CD4-positive, alpha-beta T cell treated with Interleukin-1 beta for 1 hour (primary cell): Measurements from ENCODE around the gene CTNNBL1.
"Not testable (repeated sequence)": the region's sequence is repeated elsewhere in the genome, so short reads cannot be mapped to it uniquely, and the experiment has no call there.

ENCODE experiments used
- DNase-seq, 2 donors: peaks; one replicate each; pipeline ENCODE4 v3.0.0-alpha.2; 2020 to 2022

CTNNBL1 gene

DNA sequence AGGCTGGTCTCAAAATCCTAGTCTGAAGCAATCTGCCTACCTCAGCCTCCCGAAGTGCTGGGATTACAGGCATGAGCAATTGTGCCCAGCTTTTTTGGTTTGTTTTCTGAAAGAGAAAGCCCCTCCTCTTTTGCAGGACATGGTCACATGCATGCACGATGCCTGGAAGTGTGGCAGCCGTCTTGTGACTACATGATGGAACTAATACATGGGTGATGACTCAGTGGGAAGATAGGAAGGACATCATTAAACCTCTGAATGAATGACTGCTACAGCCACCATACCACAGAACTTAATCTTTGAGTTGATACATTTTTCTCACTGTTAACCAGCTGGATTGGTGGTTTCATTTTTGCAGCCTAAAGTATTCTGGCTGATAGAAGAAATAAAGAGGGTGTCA, 13.4 kb upstream of the CTNNBL1 start:
- no peak for DNase-seq

DNA sequence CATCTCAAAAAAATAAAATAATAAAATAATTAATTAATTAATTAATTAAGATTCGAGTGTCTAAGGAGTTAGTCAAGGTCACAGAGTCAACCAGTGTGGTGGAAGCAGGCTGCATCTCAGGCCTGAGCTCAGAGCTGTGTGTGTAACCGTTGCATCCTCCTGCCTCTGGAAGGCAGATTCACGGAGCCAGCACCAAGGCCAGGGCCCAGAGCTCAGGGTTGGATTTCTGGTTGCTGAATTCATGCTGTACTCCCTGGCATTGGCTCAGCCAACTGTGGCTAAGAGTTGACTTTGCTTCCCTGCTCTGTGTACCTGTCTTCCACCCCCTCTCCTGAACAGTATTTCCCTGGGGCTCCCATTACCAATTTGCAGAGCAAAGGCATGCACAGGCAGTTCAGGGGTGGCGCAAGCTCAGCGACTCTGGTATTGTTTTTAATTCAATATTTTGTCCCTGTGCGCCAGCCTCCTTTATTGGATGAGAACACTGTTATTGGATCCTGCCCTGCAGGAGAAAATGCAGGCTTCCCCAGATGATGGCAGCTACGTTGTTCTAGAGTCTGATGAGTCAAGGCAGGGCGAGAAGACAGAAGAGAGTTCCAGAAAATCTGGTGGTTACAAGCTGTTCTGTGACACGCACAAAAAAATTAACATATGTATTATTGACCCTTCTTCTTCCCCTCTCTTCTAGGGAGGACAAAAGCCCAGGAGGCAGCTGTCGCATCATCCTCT, 12.3 kb upstream of the CTNNBL1 start:
- DNase-seq, result no peak

DNA sequence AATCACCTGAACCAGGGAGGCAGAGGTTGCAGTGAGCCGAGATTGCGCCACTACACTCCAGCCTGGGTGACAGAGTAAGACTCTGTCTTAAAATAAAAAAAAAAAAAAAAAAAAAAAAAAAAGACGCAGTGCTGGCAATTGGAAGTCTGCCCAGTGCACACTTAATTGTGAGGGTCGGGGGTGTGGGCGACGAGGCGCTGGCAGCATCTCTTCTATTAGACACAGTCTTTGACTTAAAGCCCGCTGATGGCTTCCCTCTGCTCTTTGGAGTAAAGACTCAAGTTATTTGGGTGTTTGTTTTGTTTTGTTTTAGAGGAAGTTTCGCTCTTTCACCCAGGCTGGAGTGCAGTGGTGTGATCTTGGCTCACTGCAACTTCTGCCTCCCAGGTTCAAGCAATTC, 10.7 kb upstream of the CTNNBL1 start:
- DNase-seq, result not testable (repeated sequence)

- no peak for DNase-seq
These were observed 6.9 kb upstream of the CTNNBL1 start for GRCh38 chr20:37686762-37687477.

DNA sequence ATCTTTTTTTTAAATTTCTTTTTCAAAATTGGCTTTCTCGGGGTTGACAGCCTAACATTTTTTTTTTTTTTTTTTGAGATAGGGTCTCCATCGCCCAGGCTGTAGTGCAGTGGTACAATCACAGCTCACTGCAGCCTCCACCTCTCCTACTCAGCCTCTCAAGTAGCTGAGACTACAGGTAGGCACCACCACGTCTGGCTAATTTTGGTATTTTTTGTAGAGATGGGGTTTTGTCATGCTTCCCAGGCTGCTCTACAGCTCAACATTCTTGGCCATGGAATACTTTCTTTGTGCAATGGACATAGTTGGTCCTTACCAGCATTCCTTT, 6.4 kb upstream of the CTNNBL1 start:
- DNase-seq, result no peak

GRCh38 chr20:37688093-37688492, 5.7 kb upstream of the CTNNBL1 start:
- DNase-seq, result no peak

- no peak for DNase-seq
These were observed 3.0 kb upstream of the CTNNBL1 start for GRCh38 chr20:37690626-37691369.

- DNase-seq, result no peak
These were observed 1.2 kb upstream of the CTNNBL1 start for GRCh38 chr20:37692459-37693166.

GRCh38 chr20:37693242-37693634, 592 bp upstream of the CTNNBL1 start:
- no peak for DNase-seq

- no peak for DNase-seq
These were observed 2.0 kb downstream of the CTNNBL1 start for GRCh38 chr20:37695684-37696342.

- DNase-seq, result peak in 1 of 2 donors; percentile 61
These were observed 3.5 kb downstream of the CTNNBL1 start for GRCh38 chr20:37697314-37697713.

DNA sequence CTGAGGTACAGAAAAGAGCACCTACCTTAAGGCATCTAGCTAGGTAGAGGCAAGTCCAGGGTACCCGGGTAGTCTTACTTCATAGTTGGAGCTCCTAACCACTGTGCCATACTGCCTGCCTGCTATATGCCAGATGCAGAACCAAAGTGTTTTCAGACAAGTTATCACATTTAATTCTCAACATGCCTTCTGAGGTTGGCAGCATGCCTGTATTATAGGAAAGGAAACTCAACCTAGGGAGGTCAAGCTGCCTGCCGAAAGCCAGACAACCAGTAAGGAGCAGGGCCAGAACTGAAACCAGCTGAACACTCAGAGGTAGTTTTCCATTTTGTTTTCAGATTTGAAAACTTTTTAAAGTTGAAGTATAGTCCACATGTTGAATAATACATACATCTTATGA, 5.4 kb downstream of the CTNNBL1 start:
- no peak for DNase-seq

DNA sequence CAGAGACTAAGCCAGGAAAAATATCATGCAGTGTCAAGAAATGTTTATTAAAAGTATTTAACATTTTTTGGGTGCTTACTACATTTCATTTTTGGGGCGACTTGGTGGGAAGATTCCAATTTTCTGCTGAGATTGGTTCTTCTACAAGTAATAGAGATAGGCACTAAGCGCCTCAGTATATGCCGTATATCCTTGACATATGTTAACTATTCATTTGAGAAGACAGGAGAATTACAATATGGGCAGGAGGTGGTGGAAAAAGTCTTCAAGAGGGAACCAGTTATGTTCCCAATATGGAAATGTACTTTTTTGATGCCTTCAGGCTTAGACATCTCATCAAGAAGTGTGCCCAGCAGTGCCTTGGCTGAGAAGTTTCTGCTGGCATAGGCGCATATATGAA, 6.5 kb downstream of the CTNNBL1 start:
- DNase-seq, result no peak

- peak in 1 of 2 donors; percentile 56 for DNase-seq
These were observed 7.8 kb downstream of the CTNNBL1 start for GRCh38 chr20:37701676-37702075.

DNA sequence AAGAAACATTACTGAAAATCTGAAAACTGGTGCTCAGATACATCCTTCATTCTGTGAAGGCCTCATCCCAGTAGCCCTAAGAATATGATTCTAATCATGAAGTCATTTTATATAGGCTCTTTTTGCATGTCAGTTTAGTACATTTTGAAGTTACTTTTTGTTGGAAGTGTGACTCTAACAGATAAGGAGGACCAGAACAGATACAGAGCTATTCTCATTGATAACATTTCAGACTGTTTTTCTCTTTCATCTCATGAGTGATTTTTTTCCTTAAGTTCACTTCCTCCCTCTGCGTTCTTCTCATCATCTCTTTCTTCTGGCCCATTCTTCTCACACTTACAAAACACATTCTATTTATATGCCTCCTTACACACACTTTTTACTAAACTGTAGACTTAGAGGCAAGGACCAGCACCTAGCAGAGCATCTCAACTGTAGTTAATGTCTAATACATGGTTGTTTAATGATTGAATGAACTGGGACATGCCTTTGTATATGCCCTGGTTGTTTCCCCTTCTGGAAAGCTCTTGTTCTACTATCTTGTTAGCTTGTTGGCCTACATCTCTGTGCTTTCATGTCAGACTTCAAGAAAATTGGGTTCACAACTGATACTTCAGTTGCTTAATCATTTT, 8.7 kb downstream of the CTNNBL1 start:
- DNase-seq, result no peak

DNA sequence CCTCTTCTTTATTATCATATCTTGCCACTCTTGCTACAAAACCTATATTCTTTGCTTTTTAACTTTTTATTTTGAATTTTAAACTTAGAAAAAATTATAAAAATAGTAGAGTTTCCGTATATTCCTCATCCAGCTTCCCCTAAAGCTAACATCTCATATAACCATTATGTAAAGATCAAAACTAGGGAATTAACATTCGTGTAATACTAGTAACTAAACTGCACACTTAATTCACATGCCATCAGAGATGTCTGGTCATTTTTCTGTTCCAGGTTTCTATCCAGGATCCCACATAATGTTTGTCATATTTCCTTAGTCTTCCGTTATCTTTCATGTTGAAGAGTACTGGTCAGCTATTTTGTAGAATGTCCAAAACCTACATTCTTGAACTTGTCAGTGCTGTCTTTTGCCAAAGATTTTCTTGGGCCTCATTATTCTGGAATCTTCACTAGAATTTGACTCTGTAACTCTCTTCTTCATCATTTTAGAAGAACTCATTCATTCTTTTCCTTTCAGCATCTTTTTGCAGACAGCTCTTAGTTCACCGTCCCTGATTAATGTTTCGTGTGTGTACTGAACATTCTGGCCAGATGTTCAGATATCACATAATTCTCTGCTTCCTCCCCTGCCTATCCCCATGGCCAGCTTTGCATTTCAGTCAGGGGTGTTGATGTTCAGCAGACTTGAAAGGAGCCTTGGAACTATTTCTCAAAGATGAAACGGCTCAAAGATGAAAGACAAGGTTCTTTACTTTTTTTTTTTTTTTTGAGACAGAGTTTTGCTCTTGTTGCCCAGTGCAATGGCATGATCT, 9.4 kb downstream of the CTNNBL1 start:
- no peak for DNase-seq

DNA sequence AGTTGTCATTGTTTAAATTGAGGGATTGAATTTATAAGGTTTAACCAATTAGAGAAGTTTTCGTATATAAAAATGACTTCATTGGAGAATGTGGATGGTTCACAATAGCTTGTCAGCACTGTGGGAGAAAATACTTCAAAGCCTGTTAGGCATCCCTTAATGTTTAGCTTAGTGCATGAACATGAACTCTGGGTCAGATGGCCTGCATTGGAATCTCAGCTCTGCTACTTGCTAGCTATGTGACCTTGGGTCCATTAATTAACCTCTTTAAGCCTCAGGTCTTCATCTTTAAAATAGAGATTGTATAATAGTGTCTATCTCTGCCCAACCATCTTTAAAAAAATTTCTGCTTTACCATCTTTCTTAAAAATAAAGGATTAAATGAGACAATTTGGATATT, 11.1 kb downstream of the CTNNBL1 start:
- DNase-seq, result no peak

DNA sequence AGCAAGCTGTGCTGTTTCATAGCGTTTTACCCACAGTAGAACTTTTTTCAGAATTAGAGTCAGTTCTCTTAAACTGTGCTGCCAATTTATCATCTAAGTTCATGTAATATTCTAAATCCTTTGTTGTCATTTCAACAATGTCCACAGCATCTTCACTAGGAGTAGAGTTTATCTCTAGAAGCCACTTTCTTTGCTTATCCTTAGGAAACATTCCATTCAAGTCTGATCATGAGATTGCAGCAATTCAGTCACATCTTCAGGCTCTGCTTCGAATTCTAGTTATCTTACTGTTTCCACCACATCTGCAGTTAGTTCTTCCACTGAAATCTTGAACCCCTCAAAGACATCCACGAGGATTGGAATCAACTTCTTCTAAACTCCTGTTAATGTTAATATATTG, 12.5 kb downstream of the CTNNBL1 start:
- no peak for DNase-seq

- DNase-seq, result no peak
These were observed 17.2 kb downstream of the CTNNBL1 start for GRCh38 chr20:37711001-37711400.

- DNase-seq, result peak in 1 of 2 donors; percentile 3
These were observed 18.4 kb downstream of the CTNNBL1 start for GRCh38 chr20:37711994-37712964.
